GM23338 (cell line): ENCODE results near the gene CBY1. TPM values are rescaled to one million over a fixed set of nuclear protein-coding genes. Genes with fewer than 3 reads are reported as not detected.

Experiments used
- ATAC-seq: fragments of 200-7000 bp; cut with Tn5 transposase; 3 replicates; pipeline ENCODE4 v1.9.1; 2020
- DNase-seq: peaks from one replicate; pipeline ENCODE4 v3.0.0-alpha.2; 2015; ENCODE audit warnings: low spot score
- H2AFZ ChIP-seq: fragments of 200-600 bp; sonication (generic); 2 replicates; pipeline ENCODE4 v1.8.0; 2016; ENCODE audit warnings: antibody characterized with exemption, mild to moderate bottlenecking, moderate library complexity
- H3F3A ChIP-seq: fragments of 200-600 bp; sonication (generic); replicated peaks from 2 replicates; pipeline ENCODE4 v1.8.0; 2017; ENCODE audit warnings: antibody characterized with exemption, mixed run types, low read depth
- H3K27ac ChIP-seq: fragments of 200-600 bp; sonication (generic); 2 replicates; pipeline ENCODE4 v1.6.1; 2016; ENCODE audit warnings: low read depth
- H3K27me3 ChIP-seq: fragments of 200-600 bp; sonication (generic); 2 replicates; pipeline ENCODE4 v1.8.0; 2016; ENCODE audit warnings: mild to moderate bottlenecking, mixed run types, moderate library complexity; ENCODE audit not compliant: insufficient read depth
- H3K36me3 ChIP-seq: fragments of 200-600 bp; sonication (generic); 2 replicates; pipeline ENCODE4 v1.8.0; 2016; ENCODE audit warnings: mild to moderate bottlenecking; ENCODE audit not compliant: insufficient read depth
- H3K4me1 ChIP-seq: fragments of 200-600 bp; sonication (generic); 2 replicates; pipeline ENCODE4 v1.8.0; 2016; ENCODE audit warnings: mild to moderate bottlenecking, moderate library complexity; ENCODE audit not compliant: insufficient read depth
- H3K4me2 ChIP-seq: fragments of 200-600 bp; sonication (generic); 2 replicates; pipeline ENCODE4 v1.7.1; 2017; ENCODE audit warnings: mixed run types
- H3K4me3 ChIP-seq: fragments of 200-600 bp; sonication (generic); 2 replicates; pipeline ENCODE4 v1.6.1; 2016; ENCODE audit warnings: mixed run types
- H3K79me2 ChIP-seq: fragments of 200-600 bp; sonication (generic); replicated peaks from 2 replicates; pipeline ENCODE4 v1.8.0; 2017; ENCODE audit warnings: mild to moderate bottlenecking; ENCODE audit not compliant: insufficient read depth
- H3K9me2 ChIP-seq: fragments of 200-600 bp; sonication (generic); 2 replicates; pipeline ENCODE4 v1.8.0; 2017; ENCODE audit not compliant: insufficient read depth
- H4K20me1 ChIP-seq: fragments of 200-600 bp; sonication (generic); replicated peaks from 2 replicates; pipeline ENCODE4 v1.8.0; 2017; ENCODE audit warnings: mild to moderate bottlenecking; ENCODE audit not compliant: insufficient read depth
- H3K27ac Mint-ChIP-seq: 2 replicates; pipeline ENCODE4 v1.8.0; 2020; ENCODE audit warnings: inconsistent platforms, mild to moderate bottlenecking, moderate library complexity, mixed read lengths
- H3K27me3 Mint-ChIP-seq: 3 replicates; pipeline ENCODE4 v1.8.0; 2022; ENCODE audit warnings: low read depth, mild to moderate bottlenecking, moderate library complexity, mixed read lengths, inconsistent platforms; ENCODE audit not compliant: insufficient read depth, poor library complexity
- H3K36me3 Mint-ChIP-seq: 3 replicates; pipeline ENCODE4 v1.8.0; 2021; ENCODE audit warnings: low read depth, mild to moderate bottlenecking, inconsistent platforms, moderate library complexity, mixed read lengths
- H3K4me1 Mint-ChIP-seq: 3 replicates; pipeline ENCODE4 v1.8.0; 2020; ENCODE audit warnings: mild to moderate bottlenecking, inconsistent platforms, mixed read lengths
- H3K4me3 Mint-ChIP-seq: 3 replicates; pipeline ENCODE4 v1.8.0; 2021; ENCODE audit warnings: moderate library complexity, mild to moderate bottlenecking, inconsistent platforms, mixed read lengths
- H3K9me3 Mint-ChIP-seq: 3 replicates; pipeline ENCODE4 v1.8.0; 2020; ENCODE audit warnings: moderate library complexity, mild to moderate bottlenecking, inconsistent platforms, mixed read lengths
- CREB1 ChIP-seq: fragments of 250-450 bp; sonication (Bioruptor Pico); IDR thresholded peaks from 2 replicates; pipeline ENCODE4 v1.5.0; 2020; ENCODE audit warnings: low read depth, mild to moderate bottlenecking, moderate library complexity
- EZH2phosphoT487 ChIP-seq: fragments of 200-600 bp; sonication (generic); IDR thresholded peaks from one replicate; pipeline ENCODE4 v1.8.1; 2018; ENCODE audit warnings: antibody characterized with exemption; ENCODE audit not compliant: unreplicated experiment
- NANOG ChIP-seq: IDR thresholded peaks from 2 replicates; pipeline ENCODE4 v1.6.1; 2016; ENCODE audit warnings: antibody characterized with exemption, borderline replicate concordance
- POLR2AphosphoS5 ChIP-seq: IDR thresholded peaks from 2 replicates; pipeline ENCODE4 v1.6.1; 2016; ENCODE audit warnings: antibody characterized with exemption, low read depth
- STAT1 ChIP-seq: IDR thresholded peaks from one replicate; pipeline ENCODE4 v1.6.1; 2016; ENCODE audit warnings: antibody characterized with exemption; ENCODE audit not compliant: unreplicated experiment
- ZNF331 ChIP-seq: fragments of 250-450 bp; sonication (Bioruptor Pico); IDR thresholded peaks from 2 replicates; pipeline ENCODE4 v1.5.0; 2020; ENCODE audit warnings: low read depth, mild to moderate bottlenecking, moderate library complexity
- polyA plus RNA-seq: library from polyadenylated mRNA; unstranded; fragments of >200 nt; fragmentation: Nextera tagmentation; extraction: Ambion mirVana; gene quantifications from 2 replicates; pipeline ENCODE4 v1.2.1, GENCODE V29; 2016
- total RNA-seq: library from RNA; depleted of rRNA; stranded (reverse); fragments of >200 nt; shearing (Covaris generic); gene quantifications from 2 replicates; pipeline ENCODE4 v1.2.3, GENCODE V29; 2014
- TF ChIP-seq, protein P1 (sequence below), 2 experiments: fragments of 200-600 bp in 1 of 2; sonication (generic) in 1 of 2; conservative IDR thresholded peaks; 2 replicates each; pipeline versions ENCODE4 v1.5.1 to v1.6.1; 2016 to 2017; ENCODE audit warnings: antibody characterized with exemption in 2 of 2, low read depth in 2 of 2, mild to moderate bottlenecking in 2 of 2, moderate library complexity in 1 of 2
- TF ChIP-seq, protein P2 (sequence below): fragments of 250-450 bp; sonication (Bioruptor Pico); IDR thresholded peaks from 2 replicates; pipeline ENCODE4 v1.5.0; 2020; ENCODE audit warnings: mild to moderate bottlenecking, moderate library complexity
- TF ChIP-seq, protein P3 (sequence below): IDR thresholded peaks from one replicate; pipeline ENCODE4 v1.6.1; 2018; ENCODE audit warnings: antibody characterized with exemption; ENCODE audit not compliant: unreplicated experiment

CBY1 gene
- total and polyA plus RNA-seq, 2 experiments from 2014 or later, result 12.8 to 36.4 TPM

DNA sequence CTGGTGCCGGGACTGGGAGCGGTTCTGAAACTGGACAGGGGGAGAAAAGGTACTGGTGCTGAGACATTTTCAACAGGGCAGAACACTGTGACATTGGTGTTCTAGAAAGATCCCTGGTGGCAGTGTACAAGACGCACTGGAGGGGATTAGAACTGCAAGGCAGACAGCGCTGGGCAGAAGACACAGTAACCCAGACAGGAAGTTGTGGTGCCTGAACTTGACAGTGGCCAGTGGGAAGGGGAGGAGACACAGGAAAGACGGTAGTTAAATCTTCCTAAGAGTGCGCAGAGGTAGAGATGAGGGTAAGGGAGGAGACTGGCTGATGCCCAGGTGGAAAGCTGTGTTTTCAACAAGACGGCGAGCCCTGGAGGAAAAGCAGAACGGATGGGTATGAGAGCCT, 24.7 kb upstream of the CBY1 start (continued):
- TF ChIP-seq, protein P1, sequence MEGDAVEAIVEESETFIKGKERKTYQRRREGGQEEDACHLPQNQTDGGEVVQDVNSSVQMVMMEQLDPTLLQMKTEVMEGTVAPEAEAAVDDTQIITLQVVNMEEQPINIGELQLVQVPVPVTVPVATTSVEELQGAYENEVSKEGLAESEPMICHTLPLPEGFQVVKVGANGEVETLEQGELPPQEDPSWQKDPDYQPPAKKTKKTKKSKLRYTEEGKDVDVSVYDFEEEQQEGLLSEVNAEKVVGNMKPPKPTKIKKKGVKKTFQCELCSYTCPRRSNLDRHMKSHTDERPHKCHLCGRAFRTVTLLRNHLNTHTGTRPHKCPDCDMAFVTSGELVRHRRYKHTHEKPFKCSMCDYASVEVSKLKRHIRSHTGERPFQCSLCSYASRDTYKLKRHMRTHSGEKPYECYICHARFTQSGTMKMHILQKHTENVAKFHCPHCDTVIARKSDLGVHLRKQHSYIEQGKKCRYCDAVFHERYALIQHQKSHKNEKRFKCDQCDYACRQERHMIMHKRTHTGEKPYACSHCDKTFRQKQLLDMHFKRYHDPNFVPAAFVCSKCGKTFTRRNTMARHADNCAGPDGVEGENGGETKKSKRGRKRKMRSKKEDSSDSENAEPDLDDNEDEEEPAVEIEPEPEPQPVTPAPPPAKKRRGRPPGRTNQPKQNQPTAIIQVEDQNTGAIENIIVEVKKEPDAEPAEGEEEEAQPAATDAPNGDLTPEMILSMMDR (conservative IDR thresholded peaks at IDR 0.05; ENCODE audit: low read depth in 2 of 2), result no peak
- TF ChIP-seq NANOG (no peak), EZH2phosphoT487 (no peak), STAT1 (no peak), CREB1 (CRISPR knock-in tag) (no peak), ZNF331 (no peak), POLR2AphosphoS5 (no peak)
- TF ChIP-seq, protein P2, sequence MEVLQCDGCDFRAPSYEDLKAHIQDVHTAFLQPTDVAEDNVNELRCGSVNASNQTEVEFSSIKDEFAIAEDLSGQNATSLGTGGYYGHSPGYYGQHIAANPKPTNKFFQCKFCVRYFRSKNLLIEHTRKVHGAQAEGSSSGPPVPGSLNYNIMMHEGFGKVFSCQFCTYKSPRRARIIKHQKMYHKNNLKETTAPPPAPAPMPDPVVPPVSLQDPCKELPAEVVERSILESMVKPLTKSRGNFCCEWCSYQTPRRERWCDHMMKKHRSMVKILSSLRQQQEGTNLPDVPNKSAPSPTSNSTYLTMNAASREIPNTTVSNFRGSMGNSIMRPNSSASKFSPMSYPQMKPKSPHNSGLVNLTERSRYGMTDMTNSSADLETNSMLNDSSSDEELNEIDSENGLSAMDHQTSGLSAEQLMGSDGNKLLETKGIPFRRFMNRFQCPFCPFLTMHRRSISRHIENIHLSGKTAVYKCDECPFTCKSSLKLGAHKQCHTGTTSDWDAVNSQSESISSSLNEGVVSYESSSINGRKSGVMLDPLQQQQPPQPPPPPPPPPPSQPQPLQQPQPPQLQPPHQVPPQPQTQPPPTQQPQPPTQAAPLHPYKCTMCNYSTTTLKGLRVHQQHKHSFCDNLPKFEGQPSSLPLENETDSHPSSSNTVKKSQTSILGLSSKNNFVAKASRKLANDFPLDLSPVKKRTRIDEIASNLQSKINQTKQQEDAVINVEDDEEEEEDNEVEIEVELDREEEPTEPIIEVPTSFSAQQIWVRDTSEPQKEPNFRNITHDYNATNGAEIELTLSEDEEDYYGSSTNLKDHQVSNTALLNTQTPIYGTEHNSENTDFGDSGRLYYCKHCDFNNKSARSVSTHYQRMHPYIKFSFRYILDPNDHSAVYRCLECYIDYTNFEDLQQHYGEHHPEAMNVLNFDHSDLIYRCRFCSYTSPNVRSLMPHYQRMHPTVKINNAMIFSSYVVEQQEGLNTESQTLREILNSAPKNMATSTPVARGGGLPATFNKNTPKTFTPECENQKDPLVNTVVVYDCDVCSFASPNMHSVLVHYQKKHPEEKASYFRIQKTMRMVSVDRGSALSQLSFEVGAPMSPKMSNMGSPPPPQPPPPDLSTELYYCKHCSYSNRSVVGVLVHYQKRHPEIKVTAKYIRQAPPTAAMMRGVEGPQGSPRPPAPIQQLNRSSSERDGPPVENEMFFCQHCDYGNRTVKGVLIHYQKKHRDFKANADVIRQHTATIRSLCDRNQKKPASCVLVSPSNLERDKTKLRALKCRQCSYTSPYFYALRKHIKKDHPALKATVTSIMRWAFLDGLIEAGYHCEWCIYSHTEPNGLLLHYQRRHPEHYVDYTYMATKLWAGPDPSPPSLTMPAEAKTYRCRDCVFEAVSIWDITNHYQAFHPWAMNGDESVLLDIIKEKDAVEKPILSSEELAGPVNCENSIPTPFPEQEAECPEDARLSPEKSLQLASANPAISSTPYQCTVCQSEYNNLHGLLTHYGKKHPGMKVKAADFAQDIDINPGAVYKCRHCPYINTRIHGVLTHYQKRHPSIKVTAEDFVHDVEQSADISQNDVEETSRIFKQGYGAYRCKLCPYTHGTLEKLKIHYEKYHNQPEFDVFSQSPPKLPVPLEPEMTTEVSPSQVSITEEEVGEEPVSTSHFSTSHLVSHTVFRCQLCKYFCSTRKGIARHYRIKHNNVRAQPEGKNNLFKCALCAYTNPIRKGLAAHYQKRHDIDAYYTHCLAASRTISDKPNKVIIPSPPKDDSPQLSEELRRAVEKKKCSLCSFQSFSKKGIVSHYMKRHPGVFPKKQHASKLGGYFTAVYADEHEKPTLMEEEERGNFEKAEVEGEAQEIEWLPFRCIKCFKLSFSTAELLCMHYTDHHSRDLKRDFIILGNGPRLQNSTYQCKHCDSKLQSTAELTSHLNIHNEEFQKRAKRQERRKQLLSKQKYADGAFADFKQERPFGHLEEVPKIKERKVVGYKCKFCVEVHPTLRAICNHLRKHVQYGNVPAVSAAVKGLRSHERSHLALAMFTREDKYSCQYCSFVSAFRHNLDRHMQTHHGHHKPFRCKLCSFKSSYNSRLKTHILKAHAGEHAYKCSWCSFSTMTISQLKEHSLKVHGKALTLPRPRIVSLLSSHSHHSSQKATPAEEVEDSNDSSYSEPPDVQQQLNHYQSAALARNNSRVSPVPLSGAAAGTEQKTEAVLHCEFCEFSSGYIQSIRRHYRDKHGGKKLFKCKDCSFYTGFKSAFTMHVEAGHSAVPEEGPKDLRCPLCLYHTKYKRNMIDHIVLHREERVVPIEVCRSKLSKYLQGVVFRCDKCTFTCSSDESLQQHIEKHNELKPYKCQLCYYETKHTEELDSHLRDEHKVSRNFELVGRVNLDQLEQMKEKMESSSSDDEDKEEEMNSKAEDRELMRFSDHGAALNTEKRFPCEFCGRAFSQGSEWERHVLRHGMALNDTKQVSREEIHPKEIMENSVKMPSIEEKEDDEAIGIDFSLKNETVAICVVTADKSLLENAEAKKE (CRISPR knock-in tag), result no peak

DNA sequence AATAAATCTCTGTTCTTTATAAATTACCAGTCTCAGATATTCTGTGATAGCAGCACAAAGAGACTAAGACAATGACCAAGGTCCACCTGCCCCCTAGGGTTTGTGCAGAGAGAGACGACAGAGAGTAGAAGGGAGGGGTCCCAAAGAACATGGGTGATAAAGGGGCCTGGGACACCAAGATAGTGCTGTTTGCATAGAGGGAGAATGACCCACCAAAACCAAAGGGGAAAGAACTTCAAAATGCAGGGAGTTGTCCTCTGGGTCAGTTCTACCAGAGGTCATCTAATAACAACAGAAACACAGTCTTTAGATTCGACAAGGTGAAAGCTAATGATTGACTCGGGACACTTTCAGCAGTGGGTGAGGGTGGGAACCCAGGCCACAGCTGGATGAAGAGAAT, 23.9 kb upstream of the CBY1 start:
- Histone ChIP-seq H3K9me2 (no peaks in the 10 kb centered on the region), H3K4me3 (no peak overlapping the region), H3K4me1 (no peaks in the 10 kb centered on the region), H3K27me3 (no peaks in the 10 kb centered on the region), H3K36me3 (no peaks in the 10 kb centered on the region; the same call in 1 of the 2 replicates), H3F3A (no peaks in the 10 kb centered on the region), H4K20me1 (no peaks in the 10 kb centered on the region), H3K27ac (no peak overlapping the region), H3K79me2 (no peaks in the 10 kb centered on the region), H3K4me2 (no peak overlapping the region), H2AFZ (no peak overlapping the region)
- ATAC-seq, result no peak
- Mint-ChIP-seq H3K4me3 (no peak overlapping the region), H3K4me1 (no peaks in the 10 kb centered on the region), H3K27me3 (peaks cover 13% of the 10 kb centered on the region), H3K36me3 (peaks cover 7% of the 10 kb centered on the region), H3K9me3 (no peaks in the 10 kb centered on the region), H3K27ac (no peak overlapping the region)
- DNase-seq, result no peak
- TF ChIP-seq ZNF331 (no peak), POLR2AphosphoS5 (no peak)
- TF ChIP-seq, protein P3, sequence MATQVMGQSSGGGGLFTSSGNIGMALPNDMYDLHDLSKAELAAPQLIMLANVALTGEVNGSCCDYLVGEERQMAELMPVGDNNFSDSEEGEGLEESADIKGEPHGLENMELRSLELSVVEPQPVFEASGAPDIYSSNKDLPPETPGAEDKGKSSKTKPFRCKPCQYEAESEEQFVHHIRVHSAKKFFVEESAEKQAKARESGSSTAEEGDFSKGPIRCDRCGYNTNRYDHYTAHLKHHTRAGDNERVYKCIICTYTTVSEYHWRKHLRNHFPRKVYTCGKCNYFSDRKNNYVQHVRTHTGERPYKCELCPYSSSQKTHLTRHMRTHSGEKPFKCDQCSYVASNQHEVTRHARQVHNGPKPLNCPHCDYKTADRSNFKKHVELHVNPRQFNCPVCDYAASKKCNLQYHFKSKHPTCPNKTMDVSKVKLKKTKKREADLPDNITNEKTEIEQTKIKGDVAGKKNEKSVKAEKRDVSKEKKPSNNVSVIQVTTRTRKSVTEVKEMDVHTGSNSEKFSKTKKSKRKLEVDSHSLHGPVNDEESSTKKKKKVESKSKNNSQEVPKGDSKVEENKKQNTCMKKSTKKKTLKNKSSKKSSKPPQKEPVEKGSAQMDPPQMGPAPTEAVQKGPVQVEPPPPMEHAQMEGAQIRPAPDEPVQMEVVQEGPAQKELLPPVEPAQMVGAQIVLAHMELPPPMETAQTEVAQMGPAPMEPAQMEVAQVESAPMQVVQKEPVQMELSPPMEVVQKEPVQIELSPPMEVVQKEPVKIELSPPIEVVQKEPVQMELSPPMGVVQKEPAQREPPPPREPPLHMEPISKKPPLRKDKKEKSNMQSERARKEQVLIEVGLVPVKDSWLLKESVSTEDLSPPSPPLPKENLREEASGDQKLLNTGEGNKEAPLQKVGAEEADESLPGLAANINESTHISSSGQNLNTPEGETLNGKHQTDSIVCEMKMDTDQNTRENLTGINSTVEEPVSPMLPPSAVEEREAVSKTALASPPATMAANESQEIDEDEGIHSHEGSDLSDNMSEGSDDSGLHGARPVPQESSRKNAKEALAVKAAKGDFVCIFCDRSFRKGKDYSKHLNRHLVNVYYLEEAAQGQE, result no peak
